HG03064 (cell line): Measurements from ENCODE around the gene KCTD5.
A peak's percentile ranks its signal among the peaks of the same experiment; 100 is the strongest.
"Not testable (repeated sequence)": the region's sequence is repeated elsewhere in the genome, so short reads cannot be mapped to it uniquely, and the experiment has no call there.

Source experiments
- ATAC-seq: cut with Tn5 transposase; IDR thresholded peaks from one replicate; pipeline ENCODE4 v1.9.1; 2021; ENCODE audit warnings: low read depth; ENCODE audit not compliant: unreplicated experiment

The KCTD5 gene

DNA sequence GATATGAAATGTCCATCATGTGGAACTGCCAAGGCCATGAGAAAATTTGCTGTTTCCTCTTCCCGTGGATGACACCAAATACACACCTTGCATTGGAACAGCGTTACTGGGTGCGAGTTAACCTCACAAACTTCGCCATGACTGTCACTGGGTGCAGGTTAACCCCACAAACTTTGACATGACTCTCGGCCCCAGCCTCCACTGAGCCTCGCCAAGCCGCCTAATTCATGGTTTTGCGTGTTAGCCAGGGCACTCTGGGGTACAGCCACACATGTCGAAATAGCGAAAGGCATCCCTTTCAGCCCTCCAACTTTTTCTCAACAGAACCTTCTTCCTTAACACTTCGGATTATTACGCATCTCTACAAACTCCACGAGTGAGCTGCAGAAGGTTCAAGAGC is 10.6 kb upstream of the KCTD5 start:
- no peak for ATAC-seq

GRCh38 chr16:2673066-2673999 is 9.0 kb upstream of the KCTD5 start:
- peak; percentile 72 for ATAC-seq

DNA sequence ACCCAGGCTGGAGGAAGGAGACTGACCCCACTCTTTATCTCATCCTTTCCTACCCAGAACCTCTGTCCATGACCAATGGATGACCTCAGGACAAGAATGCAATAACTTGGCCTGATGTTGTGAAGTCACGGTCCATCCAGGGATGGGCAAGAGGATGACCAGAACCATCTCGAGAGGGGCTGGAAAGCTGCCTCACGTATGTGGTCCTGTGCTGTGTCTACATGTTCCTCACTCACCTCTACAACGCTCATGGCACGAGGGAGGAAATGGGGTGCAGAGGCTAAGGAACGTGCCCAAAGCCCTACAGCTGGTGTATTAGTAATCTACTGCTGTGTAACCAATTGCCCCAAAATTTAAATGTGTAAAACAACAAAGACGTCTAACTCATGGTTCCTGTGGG is 7.3 kb upstream of the KCTD5 start:
- ATAC-seq = no peak

DNA sequence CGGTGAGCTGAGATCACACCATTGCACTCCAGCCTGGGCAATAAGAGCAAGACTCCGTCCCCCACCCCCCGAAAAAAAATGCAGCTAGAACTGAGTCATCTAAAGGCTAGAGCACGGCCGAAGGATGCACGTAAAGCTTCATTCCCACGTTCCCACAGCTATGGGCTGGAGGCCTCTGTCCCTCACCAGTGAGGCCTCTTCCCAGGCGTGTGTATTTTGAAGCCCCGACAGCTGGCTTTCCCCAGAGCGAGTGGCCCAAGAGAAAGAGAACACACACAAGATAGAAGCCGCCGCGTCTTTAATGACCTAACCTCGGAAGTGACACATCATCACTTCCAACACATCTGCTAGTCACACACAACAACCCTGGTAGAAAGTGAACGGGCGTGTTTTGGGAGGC is 6.6 kb upstream of the KCTD5 start:
- no peak for ATAC-seq

GRCh38 chr16:2676937-2677336 is 5.4 kb upstream of the KCTD5 start:
- ATAC-seq = not testable (repeated sequence)

- ATAC-seq = not testable (repeated sequence)
Measured at GRCh38 chr16:2678206-2678965, 3.9 kb upstream of the KCTD5 start.

GRCh38 chr16:2679902-2680301 is 2.4 kb upstream of the KCTD5 start:
- not testable (repeated sequence) for ATAC-seq

- ATAC-seq = not testable (repeated sequence)
Measured at GRCh38 chr16:2680360-2680759, 2.0 kb upstream of the KCTD5 start.

DNA sequence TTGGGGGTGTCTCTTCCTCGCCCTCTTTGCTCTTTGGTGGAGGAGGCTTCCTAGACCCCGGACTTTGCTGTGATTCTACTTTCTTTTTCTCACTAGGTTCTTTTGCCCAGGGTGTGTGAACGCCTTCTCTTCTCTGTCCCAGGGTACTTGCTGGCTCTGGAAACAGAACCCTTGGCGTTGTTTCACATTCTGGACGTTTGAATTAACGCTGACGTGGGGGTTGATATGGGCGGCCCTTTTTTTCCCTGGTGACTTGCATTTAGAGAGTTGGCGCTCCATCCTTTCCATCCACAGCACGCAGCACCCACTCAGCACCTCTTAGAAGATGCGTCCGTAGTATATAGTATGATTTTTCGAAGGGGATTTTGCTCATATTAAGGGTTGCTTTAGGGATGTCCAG is 718 bp downstream of the KCTD5 start:
- not testable (repeated sequence) for ATAC-seq

DNA sequence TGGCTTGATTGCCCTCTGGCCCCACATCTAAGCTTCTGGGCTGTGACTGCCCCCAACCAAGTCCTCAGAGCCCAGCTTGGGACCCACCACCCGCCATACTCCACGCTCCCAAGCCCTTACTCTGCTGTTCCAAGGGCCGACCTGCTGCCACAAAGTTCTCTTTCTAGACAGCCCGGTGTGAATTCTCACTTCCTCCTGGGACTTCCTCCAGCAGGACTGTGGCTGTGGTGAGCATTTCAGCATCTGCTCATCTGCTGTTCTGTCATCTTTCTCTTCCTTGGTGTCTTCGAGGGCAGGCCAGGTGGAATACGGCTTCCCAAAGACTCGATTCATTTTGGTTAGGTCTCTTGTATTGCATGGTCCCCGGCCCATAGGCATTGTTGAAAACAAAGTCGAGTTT is 3.8 kb downstream of the KCTD5 start:
- ATAC-seq = not testable (repeated sequence)

- ATAC-seq = peak; percentile 52
Measured at GRCh38 chr16:2686912-2687507, 4.7 kb downstream of the KCTD5 start.

GRCh38 chr16:2687531-2688308 is 5.4 kb downstream of the KCTD5 start:
- ATAC-seq = peak; percentile 3

DNA sequence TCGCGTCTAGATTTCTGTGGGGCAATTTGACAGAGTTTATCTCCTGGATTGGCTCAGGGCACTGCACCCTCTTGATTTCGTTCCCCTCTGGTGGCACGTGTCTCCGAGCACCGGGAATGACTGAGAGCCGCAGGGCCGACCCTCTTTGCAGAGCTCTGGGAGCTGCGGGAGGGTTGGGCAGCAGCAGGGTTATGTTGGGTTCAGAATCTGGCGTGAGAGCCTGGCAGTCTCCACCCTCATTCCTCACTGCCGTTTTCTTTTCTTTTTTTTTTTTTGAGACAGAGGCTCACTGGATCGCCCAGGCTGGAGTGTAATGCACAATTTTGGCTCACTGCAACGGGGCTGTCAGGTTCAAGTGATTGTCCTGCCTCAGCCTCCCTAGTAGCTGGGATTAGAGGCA is 7.1 kb downstream of the KCTD5 start:
- not testable (repeated sequence) for ATAC-seq

- ATAC-seq = no peak
Measured at GRCh38 chr16:2689968-2690801, 7.9 kb downstream of the KCTD5 start.

- ATAC-seq = no peak
Measured at GRCh38 chr16:2690852-2691251, 8.5 kb downstream of the KCTD5 start.

DNA sequence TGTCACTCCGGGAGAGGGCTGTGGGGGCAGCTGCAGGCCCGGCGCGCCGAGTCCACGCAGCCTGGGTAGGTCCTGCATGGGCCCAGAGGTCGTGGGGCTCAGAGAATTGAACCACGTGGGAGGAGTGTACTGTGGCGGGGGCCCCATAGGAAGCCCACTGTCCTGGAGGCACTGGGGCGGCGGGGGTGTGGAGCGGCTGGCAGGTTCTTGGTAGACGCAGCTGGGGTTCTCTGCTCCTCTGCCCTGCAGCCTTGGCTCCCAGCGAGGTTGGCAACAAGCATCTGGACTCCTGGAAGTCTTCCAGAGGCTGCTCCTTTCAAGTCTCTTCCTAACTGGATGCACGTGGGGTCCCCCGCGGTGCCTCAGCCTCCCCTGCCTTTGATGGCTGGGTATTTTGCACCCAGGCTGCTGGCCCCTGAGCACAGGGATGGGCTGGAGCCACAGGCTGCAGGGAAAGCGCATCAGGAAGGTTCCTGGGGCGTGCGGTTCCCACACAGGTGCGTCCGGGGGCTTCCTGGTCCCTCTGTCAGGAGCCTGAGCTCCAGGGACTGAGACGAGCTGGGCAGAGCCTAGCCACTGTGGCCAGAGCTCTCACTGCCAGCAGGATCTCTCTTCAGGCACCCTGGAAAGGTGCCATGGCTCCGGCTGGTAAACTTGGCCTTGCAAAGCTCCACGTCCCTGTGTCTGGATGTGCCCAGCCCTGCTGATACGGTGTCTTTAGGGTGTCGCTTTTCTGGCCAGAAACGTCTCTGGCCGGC is 9.3 kb downstream of the KCTD5 start:
- no peak for ATAC-seq

DNA sequence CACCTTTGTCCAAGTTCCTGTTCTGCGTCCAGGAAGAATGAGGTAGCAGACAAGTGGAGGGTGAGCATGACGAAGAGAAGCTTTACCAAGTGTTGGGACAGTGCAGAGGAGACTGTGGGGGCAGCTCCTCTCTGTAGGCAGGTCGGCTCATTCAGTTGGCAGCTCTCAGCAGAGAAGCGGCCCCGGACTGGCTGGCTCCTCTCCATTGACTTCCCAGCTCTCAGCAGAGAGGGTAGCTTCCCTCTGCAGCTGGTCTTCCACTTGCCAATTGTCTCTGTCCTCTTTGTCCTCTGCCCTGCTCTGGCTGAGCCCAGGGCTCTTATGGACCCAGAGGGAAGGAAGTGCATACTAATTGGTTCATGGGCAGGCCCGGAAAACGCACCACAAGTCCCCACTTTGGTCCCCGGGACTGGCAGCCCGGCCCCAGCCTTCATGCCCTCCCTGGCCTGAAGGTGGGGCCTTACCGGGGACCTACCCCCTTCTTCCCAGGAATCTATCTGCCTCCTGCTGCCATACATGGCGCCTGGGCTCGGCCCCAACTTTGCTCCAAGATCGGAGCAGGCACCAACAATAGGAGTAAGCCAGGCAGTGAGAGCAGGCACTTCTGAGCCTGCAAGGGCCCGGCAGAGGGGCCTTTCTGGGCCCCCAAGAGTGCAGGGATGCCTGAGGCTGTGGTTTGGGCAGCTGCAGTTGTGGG is 10.1 kb downstream of the KCTD5 start:
- ATAC-seq = no peak

DNA sequence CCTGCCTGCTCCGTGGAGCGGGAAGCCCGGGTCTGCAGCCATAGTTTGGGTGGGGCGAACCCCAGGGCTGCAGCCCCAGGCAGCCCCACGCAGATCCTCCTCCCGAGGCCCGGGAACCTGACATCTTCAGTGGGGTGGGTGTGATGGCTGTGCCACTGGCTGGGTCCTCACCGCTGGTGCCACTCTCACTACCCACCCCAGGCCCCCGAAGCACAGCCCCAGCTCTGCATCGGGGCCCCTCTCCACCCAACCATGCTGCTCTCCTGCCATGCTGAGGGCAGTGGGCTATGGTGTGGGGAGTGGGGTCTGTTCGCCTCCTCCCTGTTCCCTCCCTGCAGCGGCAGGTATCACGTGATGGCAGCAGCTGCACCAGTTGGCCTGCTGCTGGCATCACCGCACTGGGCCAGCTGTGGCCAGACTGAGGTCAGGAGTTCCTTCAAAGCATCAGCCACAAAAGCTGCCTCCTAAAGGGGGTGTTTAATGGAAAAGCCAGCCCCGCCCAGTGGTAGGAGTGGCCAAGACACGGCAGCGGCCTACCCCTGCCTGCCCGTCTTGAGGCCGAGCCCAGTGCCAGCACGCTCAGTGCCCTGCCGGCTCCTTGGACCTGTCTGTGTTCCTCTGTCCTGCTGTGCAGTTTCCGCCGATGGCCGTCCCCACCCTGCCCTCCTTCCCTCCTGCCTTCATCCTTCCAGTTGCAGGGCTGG is 10.8 kb downstream of the KCTD5 start:
- ATAC-seq = no peak
